Measurements from ENCODE around the gene AP2S1.
"Not testable (repeated sequence)": the region's sequence is repeated elsewhere in the genome, so short reads cannot be mapped to it uniquely, and the experiment has no call there.

The AP2S1 gene

DNA sequence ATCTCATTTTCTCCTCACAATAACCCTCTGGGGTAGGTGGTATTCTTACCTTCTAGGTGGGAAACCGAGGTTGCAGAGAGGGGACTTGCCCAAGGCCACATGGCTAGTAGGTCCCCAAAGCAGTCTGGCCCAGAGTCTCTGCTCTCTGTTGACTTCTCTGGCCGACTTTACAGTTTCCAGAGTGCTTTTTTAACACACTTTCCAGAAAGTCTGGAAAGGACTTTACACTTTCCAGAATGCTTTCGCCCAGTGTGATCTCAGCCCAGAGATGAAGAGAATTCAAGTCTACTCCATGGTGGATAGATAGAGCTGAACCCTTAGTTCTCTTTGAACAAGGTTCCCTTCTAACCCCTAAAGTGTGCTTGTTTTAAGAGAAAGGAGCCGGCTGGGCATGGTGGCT lies 22.3 kb upstream of the AP2S1 start:
- Histone ChIP-seq H3K4me2 (ENCODE audit: low read depth, low read length, poor library complexity, severe bottlenecking) (no peak overlapping the region), H3F3A (ENCODE audit: low read depth) (no peaks in the 10 kb centered on the region), H3K27me3 (ENCODE audit: insufficient read depth, low read length, poor library complexity, severe bottlenecking) (no peaks in the 10 kb centered on the region), H3K79me2 (ENCODE audit: insufficient read depth, low read length) (peaks cover 81% of the 10 kb centered on the region), H3K4me3 (ENCODE audit: low read length, poor library complexity, severe bottlenecking) (no peak overlapping the region), H2AFZ (ENCODE audit: low read length) (no peak overlapping the region), H3K9me3 (ENCODE audit: insufficient read depth, low read depth, low read length) (no peaks in the 10 kb centered on the region), H3K36me3 (ENCODE audit: insufficient read depth, low read length) (no peaks in the 10 kb centered on the region), H3K9me2 (replicated peaks; ENCODE audit: low read depth, low read length) (no peaks in the 10 kb centered on the region), H3K4me1 (ENCODE audit: insufficient read depth, low read length, poor library complexity, severe bottlenecking) (peaks cover 5% of the 10 kb centered on the region), H4K20me1 (ENCODE audit: insufficient read depth, low read length, poor library complexity, severe bottlenecking) (peaks cover 41% of the 10 kb centered on the region), H3K9ac (ENCODE audit: low read depth, low read length, poor library complexity, severe bottlenecking) (no peak overlapping the region)
- TF ChIP-seq, protein P1, sequence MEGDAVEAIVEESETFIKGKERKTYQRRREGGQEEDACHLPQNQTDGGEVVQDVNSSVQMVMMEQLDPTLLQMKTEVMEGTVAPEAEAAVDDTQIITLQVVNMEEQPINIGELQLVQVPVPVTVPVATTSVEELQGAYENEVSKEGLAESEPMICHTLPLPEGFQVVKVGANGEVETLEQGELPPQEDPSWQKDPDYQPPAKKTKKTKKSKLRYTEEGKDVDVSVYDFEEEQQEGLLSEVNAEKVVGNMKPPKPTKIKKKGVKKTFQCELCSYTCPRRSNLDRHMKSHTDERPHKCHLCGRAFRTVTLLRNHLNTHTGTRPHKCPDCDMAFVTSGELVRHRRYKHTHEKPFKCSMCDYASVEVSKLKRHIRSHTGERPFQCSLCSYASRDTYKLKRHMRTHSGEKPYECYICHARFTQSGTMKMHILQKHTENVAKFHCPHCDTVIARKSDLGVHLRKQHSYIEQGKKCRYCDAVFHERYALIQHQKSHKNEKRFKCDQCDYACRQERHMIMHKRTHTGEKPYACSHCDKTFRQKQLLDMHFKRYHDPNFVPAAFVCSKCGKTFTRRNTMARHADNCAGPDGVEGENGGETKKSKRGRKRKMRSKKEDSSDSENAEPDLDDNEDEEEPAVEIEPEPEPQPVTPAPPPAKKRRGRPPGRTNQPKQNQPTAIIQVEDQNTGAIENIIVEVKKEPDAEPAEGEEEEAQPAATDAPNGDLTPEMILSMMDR (conservative IDR thresholded peaks at IDR 0.05; ENCODE audit: low read length), result no peak
- TF ChIP-seq EZH2phosphoT487 (IDR thresholded peaks at IDR 0.05; ENCODE audit: borderline replicate concordance), result no peak

DNA sequence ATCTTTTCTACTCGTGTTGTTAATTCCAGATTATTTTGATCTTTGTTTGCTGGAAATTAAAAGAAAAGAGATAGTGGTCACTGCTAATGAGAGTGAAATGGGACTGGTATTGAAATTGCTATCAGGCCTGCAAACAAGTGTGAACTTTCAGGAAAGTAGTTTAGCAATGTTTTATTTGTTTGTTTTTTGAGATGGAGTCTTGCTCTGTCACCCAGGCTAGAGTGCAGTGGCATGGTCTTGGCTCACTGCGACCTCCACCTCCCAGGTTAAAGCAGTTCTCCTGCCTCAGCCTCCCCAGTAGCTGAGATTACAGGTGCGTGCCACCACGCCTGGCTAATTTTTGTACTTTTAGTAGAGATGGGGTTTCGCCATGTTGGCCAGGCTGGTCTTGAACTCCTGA lies 20.5 kb upstream of the AP2S1 start:
- H3F3A ChIP-seq (ENCODE audit: low read depth); H2AFZ ChIP-seq (ENCODE audit: low read length); H3K4me2 ChIP-seq (ENCODE audit: low read depth, low read length, poor library complexity, severe bottlenecking); H3K9me3 ChIP-seq (ENCODE audit: insufficient read depth, low read depth, low read length); H3K36me3 ChIP-seq (ENCODE audit: insufficient read depth, low read length); H3K9ac ChIP-seq (ENCODE audit: low read depth, low read length, poor library complexity, severe bottlenecking); H3K9me2 ChIP-seq (replicated peaks; ENCODE audit: low read depth, low read length); H3K4me3 ChIP-seq (ENCODE audit: low read length, poor library complexity, severe bottlenecking); H3K27me3 ChIP-seq (ENCODE audit: insufficient read depth, low read length, poor library complexity, severe bottlenecking): not testable (repeated sequence)
- Histone ChIP-seq H3K79me2 (ENCODE audit: insufficient read depth, low read length) (peaks cover 96% of the 10 kb centered on the region), H4K20me1 (ENCODE audit: insufficient read depth, low read length, poor library complexity, severe bottlenecking) (peaks cover 58% of the 10 kb centered on the region), H3K4me1 (ENCODE audit: insufficient read depth, low read length, poor library complexity, severe bottlenecking) (peaks cover 23% of the 10 kb centered on the region)

- Histone ChIP-seq H3K36me3 (ENCODE audit: insufficient read depth, low read length) (no peaks in the 10 kb centered on the region), H3K27me3 (ENCODE audit: insufficient read depth, low read length, poor library complexity, severe bottlenecking) (no peaks in the 10 kb centered on the region), H3K4me1 (ENCODE audit: insufficient read depth, low read length, poor library complexity, severe bottlenecking) (peaks cover 44% of the 10 kb centered on the region), H3K79me2 (ENCODE audit: insufficient read depth, low read length) (peaks cover 97% of the 10 kb centered on the region), H3K4me2 (ENCODE audit: low read depth, low read length, poor library complexity, severe bottlenecking) (peak overlapping the region; percentile 97), H2AFZ (ENCODE audit: low read length) (no peak overlapping the region), H4K20me1 (ENCODE audit: insufficient read depth, low read length, poor library complexity, severe bottlenecking) (peaks cover 76% of the 10 kb centered on the region), H3K9me2 (replicated peaks; ENCODE audit: low read depth, low read length) (no peaks in the 10 kb centered on the region), H3K9me3 (ENCODE audit: insufficient read depth, low read depth, low read length) (no peaks in the 10 kb centered on the region), H3K9ac (ENCODE audit: low read depth, low read length, poor library complexity, severe bottlenecking) (no peak overlapping the region), H3F3A (ENCODE audit: low read depth) (no peaks in the 10 kb centered on the region), H3K4me3 (ENCODE audit: low read length, poor library complexity, severe bottlenecking) (no peak overlapping the region)
- TF ChIP-seq EZH2phosphoT487 (IDR thresholded peaks at IDR 0.05; ENCODE audit: borderline replicate concordance), result no peak
- TF ChIP-seq, protein P1 (conservative IDR thresholded peaks at IDR 0.05; ENCODE audit: low read length), result no peak
These were observed 17.6 kb upstream of the AP2S1 start for GRCh38 chr19:46868025-46868802.

DNA sequence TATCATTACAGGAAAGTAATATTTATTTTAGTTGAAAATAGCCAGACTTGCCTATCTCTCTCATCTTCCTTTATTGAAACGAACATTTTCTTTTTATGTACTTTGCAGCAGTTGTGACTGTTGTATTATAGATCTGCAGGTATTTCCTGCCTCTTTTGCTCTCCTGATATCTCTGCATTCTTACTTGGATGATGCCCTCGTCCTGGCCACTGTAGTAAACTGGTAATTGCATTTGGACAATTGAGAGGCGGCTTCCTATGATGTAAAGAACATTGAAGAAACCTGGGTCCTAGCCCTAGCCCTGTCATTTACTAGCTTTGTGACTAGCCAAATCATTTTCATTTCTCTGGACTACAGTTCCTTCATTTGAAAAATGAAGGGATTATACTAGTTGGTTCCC lies 16.5 kb upstream of the AP2S1 start:
- peaks cover 100% of the 10 kb centered on the region for H3K79me2 ChIP-seq (ENCODE audit: insufficient read depth, low read length)
- H3K9ac ChIP-seq (ENCODE audit: low read depth, low read length, poor library complexity, severe bottlenecking), result peak overlapping the region; percentile 41
- no peaks in the 10 kb centered on the region for H3K9me2 ChIP-seq (replicated peaks; ENCODE audit: low read depth, low read length)
- H3K4me2 ChIP-seq (ENCODE audit: low read depth, low read length, poor library complexity, severe bottlenecking), result peak overlapping the region; percentile 97
- H3F3A ChIP-seq (ENCODE audit: low read depth), result no peaks in the 10 kb centered on the region
- peaks cover 54% of the 10 kb centered on the region for H3K4me1 ChIP-seq (ENCODE audit: insufficient read depth, low read length, poor library complexity, severe bottlenecking)
- H3K4me3 ChIP-seq (ENCODE audit: low read length, poor library complexity, severe bottlenecking), result peak overlapping the region; percentile 57
- H4K20me1 ChIP-seq (ENCODE audit: insufficient read depth, low read length, poor library complexity, severe bottlenecking), result peaks cover 84% of the 10 kb centered on the region
- no peak overlapping the region for H2AFZ ChIP-seq (ENCODE audit: low read length)
- TF ChIP-seq EZH2phosphoT487 (IDR thresholded peaks at IDR 0.05; ENCODE audit: borderline replicate concordance), result no peak
- TF ChIP-seq, protein P1 (conservative IDR thresholded peaks at IDR 0.05; ENCODE audit: low read length), result no peak
- no peaks in the 10 kb centered on the region for H3K9me3 ChIP-seq (ENCODE audit: insufficient read depth, low read depth, low read length)
- H3K27me3 ChIP-seq (ENCODE audit: insufficient read depth, low read length, poor library complexity, severe bottlenecking), result no peaks in the 10 kb centered on the region
- H3K36me3 ChIP-seq (ENCODE audit: insufficient read depth, low read length), result no peaks in the 10 kb centered on the region

Data from Loucy (cell line).